HG02885 (cell line): ENCODE data around the gene ANO7.

Experiments
- ATAC-seq: cut with Tn5 transposase; IDR thresholded peaks from one replicate; pipeline ENCODE4 v1.9.1; 2021; ENCODE audit warnings: mild to moderate bottlenecking; ENCODE audit not compliant: unreplicated experiment, poor library complexity

The ANO7 gene

DNA sequence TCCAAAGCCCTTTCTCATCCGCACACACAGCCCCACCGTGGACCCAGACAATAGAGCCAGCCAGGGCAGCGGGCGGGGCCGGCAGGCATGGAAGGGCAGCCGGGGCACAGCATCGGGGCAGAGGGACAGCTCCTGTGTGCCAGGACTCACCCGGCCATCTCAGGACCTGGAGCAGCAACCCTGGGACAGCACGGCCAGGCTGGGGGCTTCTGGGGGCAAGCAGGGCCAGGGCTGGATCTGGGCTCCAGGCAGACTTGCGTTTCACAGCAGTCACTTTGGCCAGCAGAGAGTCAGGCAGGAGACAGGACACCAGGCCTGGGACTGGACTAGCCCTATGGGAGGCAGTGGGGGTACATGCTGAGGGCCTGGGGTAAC is 15.5 kb downstream of the ANO7 start:
- ATAC-seq, result no peak

DNA sequence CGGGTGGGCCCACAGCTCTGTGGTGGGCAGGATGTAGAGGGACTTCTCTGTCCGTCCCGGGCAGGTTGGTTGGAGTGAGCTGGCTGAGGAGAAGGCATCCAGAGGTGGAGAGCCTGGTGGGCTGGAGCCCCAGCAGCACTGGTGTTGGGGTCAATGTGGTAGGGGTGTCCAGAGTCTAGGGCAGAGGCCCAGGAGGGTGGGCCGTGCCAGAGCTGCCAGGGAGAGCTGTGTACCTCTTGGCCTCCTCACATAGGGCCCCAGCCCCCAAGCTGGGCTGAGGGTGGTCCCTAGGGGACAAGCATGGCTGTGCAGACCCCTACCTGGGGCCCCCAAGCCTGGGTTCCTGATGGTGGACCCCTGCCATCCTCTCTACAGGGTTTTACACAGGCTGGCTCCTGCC is 16.0 kb downstream of the ANO7 start:
- ATAC-seq, result no peak

DNA sequence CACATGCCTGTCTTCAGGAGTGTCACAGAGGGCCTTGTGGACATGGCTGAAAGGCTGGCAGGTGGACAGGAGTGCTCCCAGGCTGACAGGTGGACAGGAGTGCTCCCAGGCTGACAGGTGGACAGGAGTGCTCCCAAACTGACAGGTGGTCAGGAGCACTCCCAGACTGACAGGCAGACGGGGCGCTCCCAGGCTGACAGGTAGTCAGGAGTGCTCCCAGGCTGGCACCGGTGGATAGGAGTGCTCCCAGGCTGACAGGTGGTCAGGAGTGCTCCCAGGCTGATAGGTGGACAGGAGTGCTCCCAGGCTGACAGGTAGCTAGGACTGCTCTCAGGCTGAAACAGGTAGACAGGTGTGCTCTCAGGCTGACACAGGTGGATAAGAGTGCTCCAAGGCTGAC is 16.6 kb downstream of the ANO7 start:
- ATAC-seq, result no peak

DNA sequence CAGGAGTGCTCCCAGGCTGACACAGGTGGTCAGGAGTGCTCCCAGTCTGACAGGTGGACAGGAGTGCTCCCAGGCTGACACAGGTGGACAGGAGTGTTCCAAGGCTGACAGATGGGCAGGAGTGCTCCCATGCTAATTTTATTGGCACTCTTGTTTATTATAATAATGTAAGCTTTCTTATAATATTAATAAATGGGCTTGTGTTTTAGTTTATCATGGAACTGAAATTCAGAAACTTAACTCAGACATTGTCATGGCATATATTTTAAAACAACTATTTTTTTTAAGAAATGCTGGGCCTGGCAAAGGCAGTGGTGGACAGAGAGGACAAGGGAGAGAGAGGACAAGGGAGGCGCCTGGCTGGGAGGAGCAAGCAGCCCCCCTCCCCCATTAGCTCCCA is 18.7 kb downstream of the ANO7 start:
- ATAC-seq, result no peak

DNA sequence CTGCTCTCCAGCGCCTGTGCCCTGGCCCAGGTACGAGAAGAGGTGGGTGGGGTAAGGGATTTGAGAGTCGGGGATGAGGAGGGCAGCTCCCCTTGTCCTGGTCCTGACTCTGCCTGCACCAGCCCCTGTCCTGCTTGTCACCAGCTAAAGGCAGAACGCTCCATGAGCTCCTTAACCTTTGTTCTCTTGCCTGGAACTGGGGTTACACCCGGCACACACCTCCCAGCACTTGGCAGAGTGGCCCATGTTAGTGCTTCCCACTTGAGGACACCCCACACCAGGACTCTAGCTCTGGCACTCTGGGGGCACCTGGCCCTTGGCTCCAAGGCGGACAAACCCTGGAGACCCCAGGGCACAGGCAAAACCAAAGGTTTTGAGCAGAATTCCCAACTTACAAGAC is 19.2 kb downstream of the ANO7 start:
- ATAC-seq, result no peak

DNA sequence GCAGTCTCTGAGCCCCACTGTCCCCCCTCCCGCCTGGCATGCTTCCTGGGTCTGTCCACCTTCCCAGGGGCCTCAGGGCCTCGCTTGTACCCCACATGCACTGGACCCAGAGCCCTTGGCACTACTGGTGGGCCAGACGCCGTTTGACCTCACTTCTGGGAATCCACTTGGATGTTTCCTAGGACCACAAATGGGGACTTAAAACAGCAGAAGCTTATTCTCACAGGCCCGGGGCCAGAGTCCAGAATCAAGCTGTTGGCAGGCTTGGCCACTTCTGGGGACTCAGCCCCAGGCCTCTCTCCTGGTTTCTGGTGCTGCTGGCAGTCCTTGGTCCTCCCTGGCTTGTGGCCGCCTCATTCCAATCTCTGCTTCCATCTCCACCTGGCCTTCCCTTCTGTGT is 19.6 kb downstream of the ANO7 start:
- ATAC-seq, result no peak

DNA sequence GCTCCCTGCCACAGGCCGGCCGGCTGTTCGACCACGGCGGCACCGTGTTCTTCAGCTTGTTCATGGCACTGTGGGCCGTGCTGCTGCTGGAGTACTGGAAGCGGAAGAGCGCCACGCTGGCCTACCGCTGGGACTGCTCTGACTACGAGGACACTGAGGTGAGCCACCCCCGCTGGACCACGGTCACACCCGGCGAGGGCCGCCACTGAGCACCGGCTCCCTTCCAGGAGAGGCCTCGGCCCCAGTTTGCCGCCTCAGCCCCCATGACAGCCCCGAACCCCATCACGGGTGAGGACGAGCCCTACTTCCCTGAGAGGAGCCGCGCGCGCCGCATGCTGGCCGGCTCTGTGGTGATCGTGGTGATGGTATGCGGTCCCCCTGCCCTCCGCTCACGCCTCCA is 20.8 kb downstream of the ANO7 start:
- ATAC-seq, result no peak

DNA sequence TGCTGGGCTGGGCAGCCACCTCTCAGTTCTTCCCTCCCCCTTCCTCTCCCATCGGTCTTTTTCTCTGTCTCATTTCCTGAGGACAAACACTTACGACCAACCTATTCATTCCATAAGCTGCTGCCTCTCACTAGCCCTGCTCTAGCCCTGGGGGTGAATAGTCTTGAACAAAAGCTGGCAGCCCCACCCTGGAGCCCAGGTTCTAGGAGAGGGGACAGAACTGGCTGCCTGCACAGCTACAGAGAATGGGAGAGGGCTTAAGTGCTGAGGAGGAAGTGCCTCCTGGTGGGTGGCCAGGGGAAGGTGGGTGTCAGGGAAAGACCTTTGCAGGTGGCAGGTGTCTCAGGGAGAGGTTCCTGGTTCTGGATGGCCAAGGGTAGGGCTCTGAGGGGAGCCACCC is 22.8 kb downstream of the ANO7 start:
- ATAC-seq, result no peak

DNA sequence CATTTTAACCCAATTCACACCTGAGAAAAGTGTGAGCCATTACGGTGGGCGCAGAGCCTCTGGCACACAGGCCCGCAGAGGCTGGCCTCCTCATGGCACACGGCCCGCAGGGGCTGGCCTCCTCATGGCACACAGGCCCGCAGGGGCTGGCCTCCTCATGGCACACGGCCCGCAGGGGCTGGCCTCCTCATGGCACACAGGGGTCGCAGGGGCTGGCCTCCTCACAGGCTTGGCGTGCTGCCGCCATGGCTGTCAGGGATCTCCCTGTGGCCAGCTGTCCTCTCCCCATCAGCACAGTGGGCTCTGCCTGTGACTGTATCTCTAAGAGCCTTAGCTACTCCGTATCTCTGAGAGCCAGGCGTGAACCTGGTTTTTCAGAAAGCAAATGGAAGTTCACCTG is 24.6 kb downstream of the ANO7 start:
- ATAC-seq, result no peak

DNA sequence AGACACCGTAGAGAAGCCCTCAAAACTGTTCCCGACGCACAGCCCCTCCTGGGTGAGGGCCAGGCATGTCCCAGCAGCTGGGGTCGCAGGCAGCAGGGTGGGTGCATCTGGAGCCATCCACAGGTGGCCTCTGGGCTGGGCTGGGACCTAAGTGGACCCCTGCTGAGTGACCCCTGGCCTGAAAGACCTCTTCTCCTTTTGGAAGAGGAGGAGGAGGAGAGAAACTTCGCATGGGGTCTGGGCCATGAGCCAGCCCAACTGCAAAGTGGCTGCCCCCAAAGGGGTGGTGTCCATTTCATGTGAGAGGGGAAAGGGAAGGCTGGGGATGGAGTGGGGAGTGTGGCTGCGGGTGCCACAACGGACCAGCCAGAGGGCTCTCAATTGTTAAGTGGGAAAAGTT is 25.1 kb downstream of the ANO7 start:
- no peak for ATAC-seq

DNA sequence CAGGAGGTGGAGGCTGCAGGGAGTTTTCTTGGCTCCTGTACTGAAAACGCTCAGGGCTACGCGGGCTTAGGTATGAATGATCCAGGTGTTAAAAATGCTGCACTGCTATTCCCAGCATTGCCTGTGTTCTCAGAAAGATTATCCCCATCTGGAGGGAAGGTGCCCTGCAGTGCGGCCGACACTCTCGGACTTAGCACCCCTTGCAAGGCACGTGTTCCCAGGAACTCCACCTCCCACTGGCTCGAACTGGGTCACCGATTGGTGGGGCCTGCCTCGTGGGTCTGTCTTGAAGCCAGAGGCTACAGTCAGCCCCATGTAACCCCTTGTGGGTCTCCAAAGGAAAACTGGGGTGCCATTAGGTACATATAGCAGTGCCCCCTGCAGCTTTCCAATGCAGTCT is 25.7 kb downstream of the ANO7 start:
- no peak for ATAC-seq

DNA sequence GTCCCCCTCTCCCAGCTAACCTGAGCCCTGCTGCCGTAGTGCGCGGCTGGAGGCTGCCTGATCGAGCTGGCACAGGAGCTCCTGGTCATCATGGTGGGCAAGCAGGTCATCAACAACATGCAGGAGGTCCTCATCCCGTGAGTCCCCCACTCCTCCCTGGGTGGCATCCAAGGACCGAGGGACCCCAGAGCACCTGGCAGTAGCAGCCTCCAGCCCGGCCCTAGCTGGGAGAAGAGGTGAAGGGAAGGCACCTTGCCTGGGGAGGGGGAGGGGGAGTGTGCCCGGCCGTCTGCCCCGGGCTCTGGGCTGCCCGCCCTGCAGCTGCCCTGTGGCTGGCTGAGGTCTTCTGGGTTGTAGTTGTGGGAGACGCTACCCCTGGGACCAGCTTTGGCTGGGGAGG is 26.3 kb downstream of the ANO7 start:
- no peak for ATAC-seq

DNA sequence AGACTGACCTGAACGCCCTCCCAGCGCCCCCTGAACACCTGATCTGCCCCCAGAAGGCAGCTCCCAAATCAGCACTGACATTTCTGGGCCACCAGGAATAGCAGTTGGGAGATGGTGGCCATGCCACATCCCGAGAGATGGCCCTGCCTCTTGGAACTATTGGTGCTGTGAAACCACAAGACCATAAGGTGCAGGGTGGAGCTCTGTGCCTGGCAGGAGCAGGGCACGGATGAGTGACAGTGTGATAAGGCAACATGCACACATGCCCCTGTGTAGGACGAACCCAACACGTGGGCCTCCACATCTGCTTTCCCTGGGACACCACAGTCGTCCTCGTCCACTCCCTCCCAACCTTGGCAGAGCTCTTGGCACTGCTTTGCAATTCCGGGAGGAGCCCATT is 26.9 kb downstream of the ANO7 start:
- no peak for ATAC-seq

DNA sequence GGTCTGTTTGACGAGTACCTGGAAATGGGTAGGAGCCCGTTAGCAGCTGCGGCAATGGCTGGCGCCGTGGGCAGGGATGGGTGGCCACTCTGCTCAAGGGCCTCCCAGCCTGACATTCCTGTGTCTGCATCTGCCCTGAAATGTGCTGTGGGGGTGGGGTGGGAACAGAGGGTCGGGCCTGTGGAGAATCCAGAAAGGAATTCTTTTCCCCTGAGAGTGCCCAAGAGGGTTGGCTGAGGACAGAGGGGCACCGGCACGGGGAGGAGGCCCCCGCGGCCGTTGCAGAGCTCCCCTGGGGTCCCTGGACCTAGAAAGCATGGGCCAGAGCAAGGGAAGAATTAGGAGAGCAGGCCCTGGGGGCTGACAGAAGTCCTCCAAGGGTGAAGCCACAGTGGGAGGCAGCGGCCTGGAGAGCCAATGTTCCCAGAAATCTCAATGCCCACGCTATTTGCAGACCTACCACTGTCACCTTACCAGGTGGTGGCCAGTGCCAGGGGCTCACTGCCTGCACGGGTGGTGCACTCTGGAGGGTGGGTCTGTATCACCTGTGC is 27.8 kb downstream of the ANO7 start:
- no peak for ATAC-seq

DNA sequence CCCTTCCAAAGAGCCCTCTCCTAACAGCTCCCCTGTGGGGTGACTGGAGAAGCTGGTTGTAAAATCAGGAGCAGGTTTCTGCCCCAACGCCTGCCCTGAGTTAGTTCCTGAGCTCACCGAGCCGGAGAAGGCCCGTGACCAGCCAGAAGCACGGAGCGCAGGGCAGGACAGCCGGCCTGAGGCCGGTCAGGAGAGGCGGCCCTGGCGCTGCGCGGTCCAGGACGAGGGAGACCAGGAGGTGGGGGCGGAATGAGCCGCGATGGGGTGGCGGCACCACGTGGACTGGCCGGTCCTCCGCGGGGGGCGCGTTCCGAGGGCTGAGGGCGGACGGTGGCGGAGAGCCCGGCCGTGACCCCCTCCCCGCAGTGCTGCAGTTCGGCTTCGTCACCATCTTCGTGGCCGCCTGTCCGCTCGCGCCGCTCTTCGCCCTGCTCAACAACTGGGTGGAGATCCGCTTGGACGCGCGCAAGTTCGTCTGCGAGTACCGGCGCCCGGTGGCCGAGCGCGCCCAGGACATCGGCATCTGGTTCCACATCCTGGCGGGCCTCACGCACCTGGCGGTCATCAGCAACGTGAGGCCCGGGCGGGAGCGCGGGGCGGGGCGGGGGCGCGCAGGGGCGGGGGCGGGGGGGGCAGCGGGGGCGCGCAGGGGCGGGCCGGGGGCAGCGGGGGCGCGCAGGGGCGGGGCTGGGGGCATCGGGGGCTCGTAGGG is 29.0 kb downstream of the ANO7 start:
- ATAC-seq, result peak; percentile 56

DNA sequence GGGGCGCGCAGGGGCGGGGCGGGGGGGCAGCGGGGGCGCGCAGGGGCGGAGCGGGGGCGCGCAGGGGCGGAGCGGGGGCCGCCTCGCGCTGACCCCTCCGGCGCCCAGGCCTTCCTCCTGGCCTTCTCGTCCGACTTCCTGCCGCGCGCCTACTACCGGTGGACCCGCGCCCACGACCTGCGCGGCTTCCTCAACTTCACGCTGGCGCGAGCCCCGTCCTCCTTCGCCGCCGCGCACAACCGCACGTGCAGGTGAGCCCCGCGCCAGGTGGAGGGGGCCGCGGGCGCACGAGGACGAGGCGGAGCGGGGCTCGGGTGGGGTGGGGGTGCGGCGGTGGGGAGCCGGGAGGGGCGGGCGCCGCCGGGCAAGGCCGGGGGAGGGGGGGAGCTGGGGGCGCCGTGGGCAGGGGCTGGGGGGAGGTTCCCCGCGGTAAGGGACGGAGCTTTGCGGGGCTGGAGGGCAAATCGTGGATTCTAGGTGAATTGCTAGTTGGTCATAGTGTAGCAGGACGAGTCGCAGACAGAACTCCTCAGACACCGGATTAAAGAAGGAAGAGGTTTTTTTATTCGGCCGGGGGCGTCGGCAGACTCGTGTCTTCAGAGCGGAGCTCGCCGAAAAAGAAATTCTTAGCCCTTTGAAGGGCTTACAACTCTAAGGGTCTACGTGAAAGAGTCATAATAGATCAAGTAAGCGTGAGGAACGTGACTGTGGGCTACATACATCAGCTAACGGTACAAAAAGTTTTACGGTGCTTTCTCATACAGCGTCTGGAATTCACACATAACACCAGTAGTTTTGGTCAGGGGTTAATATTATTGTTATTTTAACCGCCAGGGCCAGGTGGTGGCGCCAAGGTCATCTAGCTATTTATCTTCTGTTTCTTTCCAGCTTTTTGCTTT is 29.9 kb downstream of the ANO7 start:
- peak; percentile 46 for ATAC-seq

DNA sequence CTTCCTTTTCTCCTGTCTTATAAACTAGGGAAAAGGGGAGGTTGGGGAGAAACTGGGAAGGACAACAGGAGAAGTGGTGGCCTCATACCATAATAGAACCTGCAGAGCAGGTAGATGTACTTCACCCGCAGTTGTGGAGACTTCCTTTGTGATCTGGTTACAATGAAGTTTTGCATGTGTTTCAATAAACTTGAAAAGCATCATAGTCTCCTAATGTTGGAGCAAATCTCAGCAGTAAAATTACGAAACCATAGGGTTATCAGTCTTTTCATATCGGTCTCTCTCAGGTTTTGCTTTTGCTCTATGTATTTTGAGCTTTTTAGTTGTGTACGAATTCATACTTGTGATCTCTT is 30.5 kb downstream of the ANO7 start:
- no peak for ATAC-seq

DNA sequence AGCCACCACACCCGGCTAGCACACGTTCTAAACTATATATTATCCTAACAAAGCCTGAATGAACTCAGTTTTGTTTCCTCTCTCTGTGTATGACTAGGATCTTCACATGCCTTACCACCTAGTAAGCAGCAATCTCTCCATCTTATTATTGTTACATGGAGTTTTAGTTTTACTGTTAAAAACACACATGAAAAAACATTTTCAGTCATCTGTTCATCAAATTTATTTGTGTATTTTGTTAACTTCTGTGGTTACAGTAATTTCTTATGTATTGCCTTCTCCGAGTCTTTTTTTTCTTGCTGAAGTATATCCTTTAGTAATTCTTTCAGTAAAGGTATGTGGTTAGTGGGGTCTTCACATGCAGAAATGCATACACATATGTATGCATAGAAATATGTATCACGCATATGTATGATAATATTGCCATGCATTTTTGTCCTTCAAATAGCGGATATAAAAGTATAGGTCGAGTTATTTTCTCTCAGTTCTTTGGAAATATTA is 31.4 kb downstream of the ANO7 start:
- no peak for ATAC-seq

DNA sequence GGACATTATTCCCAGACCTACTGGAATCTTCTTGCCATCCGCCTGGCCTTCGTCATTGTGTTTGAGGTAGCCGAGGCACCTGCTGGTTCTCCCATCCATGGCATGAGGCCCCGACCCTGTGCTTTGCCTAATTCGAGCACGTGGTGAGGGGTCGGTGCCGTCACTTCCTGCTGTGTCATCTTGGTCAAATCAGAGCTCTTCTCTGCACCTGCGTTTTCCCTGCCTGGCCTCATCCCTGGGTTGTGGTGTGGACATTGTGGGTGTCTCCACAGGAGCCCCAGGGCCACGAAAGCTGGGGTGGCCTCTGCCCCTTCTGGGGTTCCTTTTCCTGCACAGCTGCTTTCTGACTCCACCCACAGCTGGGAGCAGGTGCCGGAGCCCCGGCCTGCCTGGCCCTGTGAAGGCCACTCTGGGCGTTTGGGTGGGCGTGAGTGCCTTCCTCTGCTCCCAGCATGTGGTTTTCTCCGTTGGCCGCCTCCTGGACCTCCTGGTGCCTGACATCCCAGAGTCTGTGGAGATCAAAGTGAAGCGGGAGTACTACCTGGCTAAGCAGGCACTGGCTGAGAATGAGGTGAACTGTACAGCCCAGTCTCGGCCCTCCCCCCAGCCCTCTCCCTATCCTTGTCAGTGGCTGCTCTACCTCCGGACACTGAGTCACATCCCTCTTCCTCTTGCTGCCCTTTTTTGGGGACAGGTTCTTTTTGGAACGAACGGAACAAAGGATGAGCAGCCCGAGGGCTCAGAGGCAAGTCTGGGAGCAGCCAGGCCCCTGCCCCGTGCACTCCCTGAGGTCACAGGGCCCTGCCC is 34.9 kb downstream of the ANO7 start:
- no peak for ATAC-seq

DNA sequence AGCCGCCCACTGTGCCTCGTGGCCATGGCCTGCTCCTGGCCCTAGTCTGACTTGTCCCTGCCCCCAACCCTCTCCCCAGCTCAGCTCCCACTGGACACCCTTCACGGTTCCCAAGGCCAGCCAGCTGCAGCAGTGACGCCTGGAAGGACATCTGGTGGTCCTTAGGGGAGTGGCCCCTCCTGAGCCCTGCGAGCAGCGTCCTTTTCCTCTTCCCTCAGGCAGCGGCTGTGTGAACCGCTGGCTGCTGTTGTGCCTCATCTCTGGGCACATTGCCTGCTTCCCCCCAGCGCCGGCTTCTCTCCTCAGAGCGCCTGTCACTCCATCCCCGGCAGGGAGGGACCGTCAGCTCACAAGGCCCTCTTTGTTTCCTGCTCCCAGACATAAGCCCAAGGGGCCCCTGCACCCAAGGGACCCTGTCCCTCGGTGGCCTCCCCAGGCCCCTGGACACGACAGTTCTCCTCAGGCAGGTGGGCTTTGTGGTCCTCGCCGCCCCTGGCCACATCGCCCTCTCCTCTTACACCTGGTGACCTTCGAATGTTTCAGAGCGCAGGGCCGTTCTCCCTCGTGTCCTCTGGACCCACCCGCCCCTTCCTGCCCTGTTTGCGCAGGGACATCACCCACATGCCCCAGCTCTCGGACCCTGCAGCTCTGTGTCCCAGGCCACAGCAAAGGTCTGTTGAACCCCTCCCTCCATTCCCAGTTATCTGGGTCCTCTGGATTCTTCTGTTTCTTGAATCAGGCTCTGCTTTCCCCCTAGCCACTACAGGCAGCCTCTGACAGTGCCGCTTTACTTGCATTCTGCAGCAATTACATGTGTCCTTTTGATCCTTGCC is 35.8 kb downstream of the ANO7 start:
- no peak for ATAC-seq
